ENCODE results near the gene CEP170.

Gene CEP170

DNA sequence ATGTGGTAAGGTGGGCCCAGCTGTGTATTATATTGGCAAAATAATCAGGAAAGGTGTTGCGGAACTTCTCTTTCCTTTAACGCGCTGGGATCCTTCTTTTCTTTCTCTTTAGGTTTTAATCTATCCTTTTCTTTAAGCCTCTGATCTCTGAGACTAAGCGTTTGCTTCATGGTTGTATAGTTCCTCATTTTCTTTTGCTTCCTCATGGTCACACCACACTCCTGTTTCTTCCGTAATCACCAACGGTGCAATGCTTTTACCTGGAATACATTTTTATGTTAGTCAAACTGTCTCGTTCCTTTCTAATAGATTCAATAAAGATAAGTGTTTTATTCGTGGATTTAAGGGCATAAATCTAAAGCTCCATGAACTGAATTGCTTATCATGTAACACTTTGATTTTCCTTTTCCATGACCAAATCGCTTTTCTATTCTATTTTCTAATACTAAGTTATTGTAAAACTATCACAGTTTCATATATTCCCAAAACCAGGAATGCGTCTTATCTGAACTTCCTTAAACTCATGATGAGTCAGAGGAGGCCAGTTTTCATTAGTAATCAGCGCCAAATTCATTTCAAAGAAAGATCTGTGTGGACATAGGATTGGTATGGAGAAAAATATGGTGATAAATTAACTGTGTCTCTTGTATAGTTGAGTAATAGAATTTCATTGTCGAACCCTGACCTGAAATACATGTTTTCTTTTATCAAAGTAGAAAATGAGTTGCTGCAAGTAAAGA is 13.0 kb upstream of the CEP170 start:
- DNase-seq (ENCODE audit: low read depth): peak; percentile 34

DNA sequence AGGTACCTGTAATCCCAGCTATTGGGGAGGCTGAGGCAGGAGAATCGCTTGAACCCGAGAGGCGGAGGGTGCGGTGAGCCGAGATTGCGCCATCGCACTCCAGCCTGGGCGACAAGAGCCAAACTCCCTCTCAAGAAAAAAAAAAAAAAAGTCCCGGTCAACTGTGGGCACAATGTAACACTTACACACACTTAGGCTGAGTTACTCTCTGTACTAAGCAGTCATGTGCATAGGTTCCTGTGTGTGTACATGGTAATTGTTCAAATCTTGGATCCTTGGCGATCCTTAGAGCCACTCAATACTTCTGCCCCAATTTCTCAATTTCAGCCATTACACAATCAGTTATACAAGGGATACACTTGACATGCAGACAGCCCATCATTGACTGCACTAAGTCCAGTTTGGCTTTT is 12.4 kb upstream of the CEP170 start:
- peak; percentile 37 for DNase-seq (ENCODE audit: low read depth)

- no peak for DNase-seq (ENCODE audit: low read depth)
These were observed 11.2 kb upstream of the CEP170 start for GRCh38 chr1:243266231-243266630.

DNA sequence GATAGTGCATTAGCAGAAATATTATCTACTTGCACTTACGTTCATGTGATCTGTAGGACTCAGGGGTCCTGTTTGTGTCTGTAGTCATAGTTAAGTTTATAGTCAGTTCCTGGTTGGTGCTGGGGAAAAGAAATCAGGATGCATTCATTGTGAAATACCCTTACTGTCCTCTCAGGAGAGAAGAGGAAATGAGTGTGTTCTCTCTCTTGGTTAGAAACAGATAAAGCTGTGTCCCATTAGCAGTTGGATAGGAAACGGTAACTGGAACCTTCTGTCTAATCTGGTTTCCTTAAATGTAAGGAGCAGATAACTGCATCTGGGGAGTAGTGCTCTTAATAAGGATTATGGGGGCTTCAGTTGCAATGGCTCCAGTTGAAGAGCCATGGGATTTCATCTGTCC is 9.6 kb upstream of the CEP170 start:
- peak; percentile 80 for DNase-seq (ENCODE audit: low read depth)

DNA sequence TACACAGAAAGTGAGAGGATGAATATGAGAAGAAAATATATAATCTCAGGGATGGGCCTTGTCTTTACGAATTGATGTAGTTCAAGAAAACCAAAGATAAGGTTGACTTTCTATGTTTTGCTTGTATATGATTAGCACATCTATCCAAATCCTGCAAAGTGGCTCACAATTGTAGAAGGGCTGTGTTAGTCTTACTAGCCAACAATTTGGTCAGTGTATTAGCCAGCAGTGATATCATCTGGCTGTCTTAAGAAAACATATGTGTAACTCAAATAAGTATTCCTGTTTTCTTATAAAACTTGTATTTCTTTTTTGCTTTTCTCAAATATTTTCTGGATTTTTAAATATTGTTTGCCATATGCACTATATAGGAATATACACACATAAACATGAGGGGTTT is 6.3 kb upstream of the CEP170 start:
- DNase-seq (ENCODE audit: low read depth): peak; percentile 32

DNA sequence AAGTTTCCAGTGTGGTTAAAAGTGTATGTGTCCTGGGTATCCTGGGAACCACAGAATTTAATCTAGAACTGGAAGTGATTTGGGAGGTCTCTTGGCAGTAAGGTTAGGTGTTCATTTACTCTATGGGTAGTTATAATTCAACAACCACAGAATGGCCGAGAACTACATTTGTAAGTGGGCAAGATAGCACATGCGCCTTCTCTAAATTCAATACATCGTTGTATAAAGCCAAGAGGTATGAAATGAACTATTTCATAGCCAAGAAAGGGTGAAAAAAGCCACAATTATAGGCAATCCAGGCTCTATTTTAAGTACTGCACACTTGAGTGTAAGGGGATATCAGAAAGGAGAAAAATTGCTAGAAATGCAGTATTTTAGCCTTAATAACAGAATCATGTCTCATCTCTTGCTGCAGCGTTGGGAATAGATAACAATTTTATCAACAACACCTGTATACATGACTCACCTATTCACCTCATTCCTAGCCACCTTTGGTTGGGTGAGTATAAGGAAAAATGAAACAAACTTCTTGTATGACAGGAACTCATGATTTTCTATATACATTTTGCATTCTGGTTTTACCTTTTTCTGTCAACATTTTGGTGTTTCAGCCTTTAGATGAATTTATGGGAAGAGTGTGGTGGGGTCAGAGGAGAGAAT is 5.3 kb upstream of the CEP170 start:
- DNase-seq (ENCODE audit: low read depth): no peak

DNA sequence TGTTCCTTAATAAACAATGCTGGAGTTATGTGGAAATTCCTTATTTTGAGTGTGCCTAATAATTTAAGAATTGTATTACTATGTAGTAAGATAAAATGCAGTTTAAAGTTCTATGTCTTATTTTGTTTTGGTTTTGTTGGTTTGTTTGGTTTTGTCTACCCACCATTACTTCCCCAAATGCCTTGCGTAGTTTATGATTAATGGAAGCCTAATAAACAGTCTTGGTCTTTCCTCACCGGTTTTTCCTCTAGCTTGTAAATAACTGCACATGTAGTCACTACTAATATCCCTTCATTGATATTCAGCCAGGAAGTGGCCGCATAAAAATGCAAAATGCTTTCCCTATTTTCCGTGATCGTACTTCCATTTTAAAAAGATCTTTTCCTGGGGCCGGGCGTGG is 3.6 kb upstream of the CEP170 start:
- DNase-seq (ENCODE audit: low read depth): no peak

GRCh38 chr1:243257189-243257588 is 2.1 kb upstream of the CEP170 start:
- no peak for DNase-seq (ENCODE audit: low read depth)

DNA sequence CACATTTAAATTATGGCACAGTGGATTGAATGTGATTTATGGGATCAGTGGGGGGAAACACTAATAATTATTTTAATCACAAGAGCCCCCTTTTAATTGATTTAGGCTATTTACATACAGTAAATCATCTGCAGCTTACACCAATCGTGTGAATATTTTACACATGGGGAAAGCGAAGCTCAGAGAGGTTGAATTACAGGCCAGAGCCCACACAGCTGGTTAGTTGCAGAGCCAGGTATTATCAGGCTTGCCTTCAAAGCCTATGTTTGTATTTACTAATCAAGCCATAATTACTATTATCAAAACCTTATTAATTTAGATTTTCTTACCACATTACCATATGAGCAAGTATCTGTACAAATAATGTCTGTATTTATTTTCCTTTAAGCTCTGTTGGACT is 1.5 kb upstream of the CEP170 start:
- no peak for DNase-seq (ENCODE audit: low read depth)

DNA sequence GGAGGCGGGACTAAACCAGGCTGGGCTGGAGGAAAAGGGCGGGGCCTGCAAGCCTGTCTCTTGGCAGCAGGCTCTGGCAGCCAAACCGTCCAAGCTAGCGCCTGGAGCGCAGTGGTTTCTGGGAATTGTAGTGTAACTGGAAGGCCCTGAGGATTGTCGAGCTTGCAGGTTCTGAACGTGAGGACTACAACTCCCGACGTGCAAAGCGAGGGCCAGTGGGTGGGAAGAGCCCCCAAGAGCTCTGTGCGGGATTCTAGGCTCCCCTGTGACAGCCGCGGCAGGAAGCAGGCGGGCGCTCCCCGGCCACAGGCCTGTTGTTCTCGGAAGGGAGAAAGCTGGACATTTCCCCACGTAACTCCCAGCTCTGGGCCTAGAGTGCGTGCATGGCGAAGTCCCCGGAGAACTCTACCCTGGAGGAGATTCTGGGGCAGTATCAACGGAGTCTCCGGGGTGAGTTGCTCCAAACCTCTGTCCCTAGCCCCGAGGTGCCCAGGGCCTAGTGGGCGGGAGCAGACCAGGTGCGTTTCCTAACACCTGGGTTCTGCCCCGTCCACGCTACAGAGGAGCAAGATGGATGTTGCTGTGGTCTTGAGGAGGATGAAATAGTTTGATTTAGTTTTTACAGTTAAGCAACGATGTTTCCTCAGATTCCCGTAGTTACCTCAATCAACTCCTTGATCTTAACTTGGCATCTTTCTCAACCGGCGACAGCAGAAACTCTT is 871 bp upstream of the CEP170 start, which contains the start of gene SDCCAG8:
Gene SDCCAG8 (plus strand): TSS at position 251 of the 722 bp plus-strand sequence. CDS start 133 bp downstream, at position 384.
- DNase-seq (ENCODE audit: low read depth): peak; percentile 100

- peak; percentile 62 for DNase-seq (ENCODE audit: low read depth)
These were observed 701 bp downstream of the CEP170 start for GRCh38 chr1:243254233-243254926.

DNA sequence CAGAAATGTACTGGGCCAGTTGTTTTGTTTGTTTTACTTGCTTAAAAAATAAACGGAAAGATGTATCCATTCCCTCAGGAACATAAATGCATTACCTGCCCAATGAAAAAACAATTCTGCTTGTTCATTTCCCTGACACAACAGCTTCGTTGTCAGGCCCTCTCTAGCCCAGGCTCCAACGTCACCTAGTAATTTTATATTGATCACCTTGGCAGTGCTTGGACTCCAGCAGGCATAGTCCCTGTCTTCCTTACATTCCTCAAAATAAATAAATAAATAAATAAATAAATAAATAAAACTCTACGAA is 1.2 kb downstream of the CEP170 start:
- no peak for DNase-seq (ENCODE audit: low read depth)

DNA sequence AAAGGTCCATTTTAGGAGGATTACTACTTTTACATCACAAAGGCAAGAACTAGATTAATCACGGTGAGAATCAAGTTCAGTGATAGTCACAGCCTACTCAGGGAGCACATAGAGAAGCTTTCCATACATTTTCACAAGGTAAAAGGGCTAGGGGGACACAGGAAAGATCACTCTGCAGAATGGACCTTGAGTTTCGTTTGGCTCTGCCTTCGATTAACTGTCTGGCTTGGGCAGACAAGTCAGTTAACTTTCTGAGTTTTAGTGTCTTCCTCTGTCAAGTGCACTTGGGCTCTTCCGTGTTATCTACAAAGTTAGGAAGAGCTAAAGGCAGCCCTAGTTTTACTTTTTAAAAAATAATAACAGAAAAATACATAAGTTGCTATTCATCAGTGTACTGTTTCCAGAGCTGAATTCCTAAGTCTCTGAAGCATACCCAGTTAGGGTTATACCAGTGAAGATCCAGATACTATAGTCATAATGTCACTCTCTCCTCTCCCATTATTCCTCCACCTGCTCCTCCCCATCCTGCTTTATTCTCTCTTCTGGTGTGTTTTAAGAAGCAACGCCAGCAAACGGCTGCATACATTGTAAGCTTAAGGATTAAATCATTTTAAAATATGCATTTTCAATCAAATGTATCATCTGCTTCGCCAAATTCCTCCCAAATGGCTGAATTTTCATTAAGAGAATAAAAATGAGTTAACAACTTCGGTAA is 1.7 kb downstream of the CEP170 start:
- DNase-seq (ENCODE audit: low read depth): no peak

DNA sequence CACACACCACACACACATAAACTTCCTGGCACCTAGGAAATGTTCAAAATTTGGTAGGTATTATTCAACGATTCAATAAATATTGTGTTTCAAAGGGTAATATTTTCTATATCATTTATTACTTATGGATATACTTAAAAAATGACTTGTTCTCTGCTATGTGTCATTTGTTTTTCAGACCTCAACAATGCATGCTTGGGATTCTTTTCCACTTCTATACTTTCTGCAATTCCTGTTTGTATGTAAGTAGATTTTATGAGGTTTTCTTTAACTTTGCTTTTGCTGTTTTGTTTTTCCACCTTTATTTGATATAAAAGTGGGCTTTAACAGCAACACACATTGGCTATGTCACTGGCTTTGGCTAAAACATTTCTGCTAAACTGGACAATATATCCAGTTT is 3.5 kb downstream of the CEP170 start:
- DNase-seq (ENCODE audit: low read depth): no peak

GRCh38 chr1:243250102-243250501 is 5.0 kb downstream of the CEP170 start:
- DNase-seq (ENCODE audit: low read depth): peak; percentile 13

DNA sequence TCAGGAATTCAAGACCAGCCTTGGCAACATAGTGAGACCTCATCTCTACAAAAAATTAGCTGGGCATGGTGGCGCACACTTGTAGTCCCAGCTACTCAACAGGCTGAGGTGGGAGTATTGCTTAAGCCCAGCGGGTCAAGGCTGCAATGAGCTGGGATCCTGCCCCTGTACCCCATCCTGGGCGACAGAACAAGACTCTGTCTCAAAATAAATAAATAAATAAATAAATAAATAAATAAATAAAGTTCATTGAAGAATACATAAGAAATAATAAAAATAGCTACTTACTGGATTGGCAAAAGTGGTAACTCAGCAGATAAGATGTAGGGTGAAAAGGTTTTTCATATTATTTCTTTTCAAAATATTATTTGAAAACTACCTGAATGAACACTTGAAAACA is 5.9 kb downstream of the CEP170 start:
- DNase-seq (ENCODE audit: low read depth): no peak

- no peak for DNase-seq (ENCODE audit: low read depth)
These were observed 7.2 kb downstream of the CEP170 start for GRCh38 chr1:243247901-243248300.

GRCh38 chr1:243246916-243247315 is 8.2 kb downstream of the CEP170 start:
- DNase-seq (ENCODE audit: low read depth): no peak

- no peak for DNase-seq (ENCODE audit: low read depth)
These were observed 10.6 kb downstream of the CEP170 start for GRCh38 chr1:243244432-243244841.

GRCh38 chr1:243236604-243237252 is 18.4 kb downstream of the CEP170 start:
- DNase-seq (ENCODE audit: low read depth): no peak

DNA sequence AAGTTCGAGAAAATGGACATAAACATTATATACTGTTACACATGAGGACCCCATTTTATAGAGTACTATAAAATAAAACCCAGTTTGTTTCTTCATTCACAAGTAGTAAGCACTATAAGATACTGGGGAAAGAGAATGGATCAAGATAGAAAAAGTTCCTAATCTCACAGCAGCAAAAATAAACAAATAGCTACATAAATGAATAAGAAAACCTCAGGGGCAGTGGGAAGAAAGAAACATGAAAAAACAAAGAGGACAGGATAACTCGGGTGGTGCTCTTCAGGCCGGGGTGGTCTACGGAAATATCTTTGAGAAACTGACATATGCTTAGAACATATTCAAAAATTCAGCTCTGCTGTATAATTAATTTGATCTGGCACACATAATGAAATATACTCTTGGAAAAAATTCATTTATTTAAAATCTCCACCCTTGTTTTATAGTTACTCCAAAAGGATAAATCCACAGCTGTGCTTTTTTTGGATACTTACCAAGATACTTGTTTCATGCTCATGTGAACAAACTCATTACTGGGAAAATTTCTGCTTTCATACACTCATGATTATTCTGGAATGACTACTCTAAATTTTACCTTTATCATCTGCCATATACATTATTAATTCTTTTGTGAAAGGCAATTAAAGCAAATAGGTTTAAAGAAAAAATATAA is 20.0 kb downstream of the CEP170 start:
- DNase-seq (ENCODE audit: low read depth): peak; percentile 27
